Keratinocyte (primary cell): Measurements from ENCODE around the gene TLR4. TPM values are rescaled to one million over a fixed set of nuclear protein-coding genes. Genes with fewer than 3 reads are reported as not detected.

Source experiments
- DNase-seq: peaks from one replicate; pipeline ENCODE4 v3.0.0-alpha.2; 2011; ENCODE audit warnings: low read depth, missing footprints, low spot score
- FAIRE-seq: peaks from 2 replicates; lab custom pipeline; 2011; peaks lifted over from hg19 to GRCh38; lab: Jason Lieb, UNC
- H2AFZ ChIP-seq: 2 replicates; pipeline ENCODE4 v1.6.0; 2012; ENCODE audit warnings: low read length, control low read depth, inconsistent platforms; ENCODE audit not compliant: control insufficient read depth
- H3K27ac ChIP-seq: 2 replicates; pipeline ENCODE4 v1.5.1; 2011; ENCODE audit warnings: low read length; ENCODE audit not compliant: control insufficient read depth, insufficient read depth
- H3K27me3 ChIP-seq: 3 replicates; pipeline ENCODE4 v1.6.0; 2011; ENCODE audit warnings: low read length; ENCODE audit not compliant: control insufficient read depth, insufficient read depth; ENCODE audit errors: extremely low read depth
- H3K36me3 ChIP-seq, 2 experiments: 2 replicates in 1 of 2; 3 replicates in 1 of 2; pipeline ENCODE4 v1.5.1; 2011; ENCODE audit warnings: low read length in 2 of 2, mild to moderate bottlenecking in 1 of 2; ENCODE audit not compliant: control insufficient read depth in 2 of 2, insufficient read depth in 2 of 2; ENCODE audit errors: extremely low read depth in 1 of 2
- H3K4me1 ChIP-seq: 3 replicates; pipeline ENCODE4 v1.5.1; 2011; ENCODE audit warnings: low read length; ENCODE audit not compliant: control insufficient read depth, insufficient read depth; ENCODE audit errors: extremely low read depth
- H3K4me2 ChIP-seq: 3 replicates; pipeline ENCODE4 v1.6.0; 2011; ENCODE audit warnings: low read depth, low read length; ENCODE audit not compliant: control insufficient read depth, insufficient read depth; ENCODE audit errors: extremely low read depth
- H3K4me3 ChIP-seq, 3 experiments: fragments of 200-600 bp in 1 of 3; sonication (generic) in 1 of 3; 2 replicates in 2 of 3; 3 replicates in 1 of 3; pipeline ENCODE4 v1.5.1; 2011 to 2016; ENCODE audit warnings: low read length in 3 of 3, mild to moderate bottlenecking in 3 of 3, control low read depth in 2 of 3, inconsistent platforms in 1 of 3, low read depth in 1 of 3, mixed read lengths in 1 of 3, mixed run types in 1 of 3, moderate library complexity in 1 of 3; ENCODE audit not compliant: control insufficient read depth in 2 of 3, insufficient read depth in 2 of 3; ENCODE audit errors: extremely low read depth in 1 of 3
- H3K79me2 ChIP-seq: 2 replicates; pipeline ENCODE4 v1.6.0; 2012; ENCODE audit warnings: low read length; ENCODE audit not compliant: control insufficient read depth, insufficient read depth
- H3K9ac ChIP-seq: 3 replicates; pipeline ENCODE4 v1.6.0; 2011; ENCODE audit warnings: low read length; ENCODE audit not compliant: control insufficient read depth, insufficient read depth; ENCODE audit errors: extremely low read depth
- H3K9me1 ChIP-seq: 3 replicates; pipeline ENCODE4 v1.6.0; 2011; ENCODE audit warnings: low read length; ENCODE audit not compliant: control insufficient read depth, insufficient read depth; ENCODE audit errors: extremely low read depth
- H3K9me3 ChIP-seq: 2 replicates; pipeline ENCODE4 v1.5.1; 2012; ENCODE audit warnings: low read depth, low read length; ENCODE audit not compliant: control insufficient read depth
- H4K20me1 ChIP-seq: 3 replicates; pipeline ENCODE4 v1.6.0; 2011; ENCODE audit warnings: low read length; ENCODE audit not compliant: control insufficient read depth, insufficient read depth; ENCODE audit errors: extremely low read depth
- EZH2 ChIP-seq: IDR thresholded peaks from one replicate; pipeline ENCODE4 v1.6.1; 2012; ENCODE audit warnings: inconsistent platforms, mild to moderate bottlenecking, low read length, moderate library complexity
- dilution Hi-C: fragments of 300-500 bp; cut with MboI; formaldehyde crosslinking; loops from one replicate; pipeline ENCODE4 v1.7.0; 2020; ENCODE audit warnings: low sequenced_read_pairs; ENCODE audit not compliant: extremely low pct_ligation_motif_present
- polyA plus RNA-seq, 5 experiments: library from polyadenylated mRNA; depleted of rRNA in 3 of 5; stranded (reverse) in 3 of 5; stranded (forward) in 1 of 5; unstranded in 1 of 5; fragments of >200 nt; gene quantifications; 1 replicate in 1 of 5; 2 replicates in 3 of 5; 3 replicates in 1 of 5; pipeline versions ENCODE4 v1.2.1 to v1.2.3, GENCODE V29; 2011 to 2012; ENCODE audit warnings: missing spikeins in 2 of 5, low read depth in 1 of 5, low replicate concordance in 1 of 5
- TF ChIP-seq, protein P1 (sequence below), 3 experiments: IDR thresholded peaks in 1 of 3; conservative IDR thresholded peaks in 1 of 3; optimal IDR thresholded peaks in 1 of 3; 2 replicates in 2 of 3; 3 replicates in 1 of 3; pipeline versions ENCODE3 to v1.5.1; 2011; ENCODE audit warnings: low read length in 3 of 3, mild to moderate bottlenecking in 3 of 3, moderate library complexity in 2 of 3, control low read depth in 1 of 3, inconsistent platforms in 1 of 3; ENCODE audit not compliant: insufficient read depth in 2 of 3; ENCODE audit errors: extremely low read depth in 1 of 3

TLR4 gene
- polyA plus RNA-seq, 1 donor (not counting 4 experiments of a cell fraction or from before 2014, with no cell fraction given) = 0.09 TPM

DNA sequence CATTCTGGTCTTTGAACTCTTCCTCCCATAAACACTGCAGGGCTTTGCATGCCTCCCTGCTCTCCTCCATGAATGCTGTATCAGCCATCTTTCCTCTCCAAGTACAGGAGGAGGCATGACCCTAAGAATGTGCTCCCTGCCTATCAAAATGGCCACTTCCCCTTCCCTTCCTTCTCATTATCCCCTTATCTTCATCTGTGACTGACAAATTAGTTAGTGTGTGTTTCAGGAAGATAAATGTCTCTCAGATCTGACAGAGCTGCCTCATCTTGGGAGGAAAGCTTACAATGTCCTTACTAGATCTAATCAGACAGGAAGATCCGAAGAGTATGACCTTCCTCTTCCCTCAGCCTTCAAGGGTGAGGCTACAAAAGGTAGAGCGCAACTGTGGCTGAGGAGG, 46.2 kb downstream of the TLR4 start:
- no peak overlapping the region for H3K4me3 ChIP-seq
- no peak overlapping the region for H3K9ac ChIP-seq
- no peaks in the 10 kb centered on the region for H3K9me3 ChIP-seq
- no peaks in the 10 kb centered on the region for H4K20me1 ChIP-seq
- no peak for FAIRE-seq
- H3K79me2 ChIP-seq = no peaks in the 10 kb centered on the region
- dilution Hi-C loops = no loop called here
- H3K9me1 ChIP-seq = no peaks in the 10 kb centered on the region
- no peaks in the 10 kb centered on the region for H3K36me3 ChIP-seq
- no peaks in the 10 kb centered on the region for H3K4me1 ChIP-seq
- TF ChIP-seq, protein P1, sequence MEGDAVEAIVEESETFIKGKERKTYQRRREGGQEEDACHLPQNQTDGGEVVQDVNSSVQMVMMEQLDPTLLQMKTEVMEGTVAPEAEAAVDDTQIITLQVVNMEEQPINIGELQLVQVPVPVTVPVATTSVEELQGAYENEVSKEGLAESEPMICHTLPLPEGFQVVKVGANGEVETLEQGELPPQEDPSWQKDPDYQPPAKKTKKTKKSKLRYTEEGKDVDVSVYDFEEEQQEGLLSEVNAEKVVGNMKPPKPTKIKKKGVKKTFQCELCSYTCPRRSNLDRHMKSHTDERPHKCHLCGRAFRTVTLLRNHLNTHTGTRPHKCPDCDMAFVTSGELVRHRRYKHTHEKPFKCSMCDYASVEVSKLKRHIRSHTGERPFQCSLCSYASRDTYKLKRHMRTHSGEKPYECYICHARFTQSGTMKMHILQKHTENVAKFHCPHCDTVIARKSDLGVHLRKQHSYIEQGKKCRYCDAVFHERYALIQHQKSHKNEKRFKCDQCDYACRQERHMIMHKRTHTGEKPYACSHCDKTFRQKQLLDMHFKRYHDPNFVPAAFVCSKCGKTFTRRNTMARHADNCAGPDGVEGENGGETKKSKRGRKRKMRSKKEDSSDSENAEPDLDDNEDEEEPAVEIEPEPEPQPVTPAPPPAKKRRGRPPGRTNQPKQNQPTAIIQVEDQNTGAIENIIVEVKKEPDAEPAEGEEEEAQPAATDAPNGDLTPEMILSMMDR (optimal IDR thresholded peaks at IDR 0.05 in 1 of 3, IDR thresholded peaks at IDR 0.05 in 1 of 3, conservative IDR thresholded peaks at IDR 0.05 in 1 of 3; ENCODE audit: extremely low read depth in 1 of 3, insufficient read depth in 2 of 3, low read length in 3 of 3) = no peak
- TF ChIP-seq EZH2 = no peak
- peaks cover 5% of the 10 kb centered on the region for H3K27me3 ChIP-seq
- no peak overlapping the region for H3K27ac ChIP-seq
- no peak for DNase-seq
- no peak overlapping the region for H3K4me2 ChIP-seq
- H2AFZ ChIP-seq = no peak overlapping the region

DNA sequence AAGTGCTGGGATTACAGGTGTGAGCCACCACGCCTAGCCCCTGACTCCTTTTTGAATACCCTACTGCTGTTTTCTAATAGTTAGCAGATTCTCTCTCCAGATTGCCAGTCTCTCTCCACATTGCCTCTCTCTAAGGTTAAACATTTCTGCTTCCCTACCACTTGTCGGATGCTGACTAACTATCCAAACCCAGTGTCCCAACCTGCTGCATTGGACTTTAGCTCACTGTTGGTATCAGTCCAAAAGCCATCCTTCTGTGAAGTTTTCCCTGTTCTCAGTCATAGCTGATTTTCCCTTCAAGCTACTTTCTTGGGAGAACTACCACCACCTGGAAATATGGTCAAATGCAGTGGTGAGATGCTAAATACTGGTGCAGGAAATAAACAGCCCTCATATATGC, 48.7 kb downstream of the TLR4 start:
- Histone ChIP-seq H3K9me1 (no peaks in the 10 kb centered on the region), H3K27ac (no peak overlapping the region), H3K4me1 (no peaks in the 10 kb centered on the region), H3K36me3 (no peaks in the 10 kb centered on the region), H2AFZ (no peak overlapping the region), H3K79me2 (no peaks in the 10 kb centered on the region), H3K27me3 (no peaks in the 10 kb centered on the region), H3K9me3 (no peaks in the 10 kb centered on the region), H3K4me2 (no peak overlapping the region), H4K20me1 (no peaks in the 10 kb centered on the region), H3K4me3 (no peak overlapping the region), H3K9ac (no peak overlapping the region)
- FAIRE-seq (no peak), DNase-seq (no peak)
- TF ChIP-seq, protein P1 (optimal IDR thresholded peaks at IDR 0.05 in 1 of 3, IDR thresholded peaks at IDR 0.05 in 1 of 3, conservative IDR thresholded peaks at IDR 0.05 in 1 of 3; ENCODE audit: extremely low read depth in 1 of 3, insufficient read depth in 2 of 3, low read length in 3 of 3) = no peak
- TF ChIP-seq EZH2 = no peak
- dilution Hi-C loops = no loop called here
